ENCODE results near the gene SIM1.

Gene SIM1

GRCh38 chr6:100464903-100465700, at the start of gene SIM1:
Gene SIM1 (minus strand): TSS chr6:100464921. CDS start chr6:100463468, 1,453 bp downstream.
- no peak for DNase-seq (ENCODE audit: low read depth)

DNA sequence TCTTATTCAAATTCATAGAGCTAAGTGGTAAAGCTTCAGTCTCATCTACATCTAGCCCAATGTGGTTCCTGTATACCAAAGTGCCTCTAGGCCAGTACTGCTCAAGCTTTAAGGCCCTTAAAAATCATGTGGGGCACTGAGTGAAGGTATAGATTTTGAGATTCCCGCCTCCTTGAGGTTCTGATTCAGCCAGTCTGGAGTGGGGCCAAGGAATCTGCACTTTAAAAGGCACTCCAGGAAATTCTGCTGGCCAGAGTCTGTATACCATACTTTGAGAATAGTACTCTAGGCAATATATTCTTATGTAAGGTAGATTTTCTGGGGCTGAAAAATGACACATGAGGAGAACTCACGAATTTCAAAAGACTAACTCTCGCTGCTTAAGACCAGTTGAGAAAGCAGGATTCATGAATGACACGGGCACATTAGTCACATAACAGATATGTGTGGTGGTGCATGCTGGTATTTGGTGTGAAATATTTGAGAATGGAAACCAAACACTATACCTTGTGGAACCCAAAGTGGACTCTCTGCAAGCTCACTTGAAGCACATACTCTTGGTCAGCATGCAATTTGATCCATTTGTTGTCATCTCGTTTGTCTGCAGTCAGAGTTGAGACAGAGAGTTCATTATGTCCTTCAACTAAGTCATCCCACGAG, 47.6 kb upstream of the SIM1 start:
- no peak for DNase-seq (ENCODE audit: low read depth)

- no peak for DNase-seq (ENCODE audit: low read depth)
These were observed 44.4 kb upstream of the SIM1 start for GRCh38 chr6:100509101-100509500.

DNA sequence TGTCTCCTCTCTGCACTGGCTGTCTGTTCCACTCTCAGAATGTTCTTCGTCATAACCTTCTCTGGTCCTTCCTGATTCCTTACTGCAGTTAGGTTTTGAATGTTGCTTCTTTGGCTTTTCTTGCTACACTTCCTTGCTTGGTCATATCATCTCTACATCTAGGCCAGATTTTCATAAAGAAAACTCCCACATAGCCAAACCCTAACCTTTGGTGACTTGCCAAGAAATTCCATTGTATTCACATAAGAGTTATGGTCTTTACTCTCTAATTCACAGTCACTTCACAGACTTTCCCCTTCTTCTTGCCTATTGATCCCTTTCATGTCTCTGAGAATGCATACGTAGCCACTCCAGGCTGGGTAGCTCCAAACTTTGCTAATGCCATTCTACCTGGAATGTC, 41.9 kb upstream of the SIM1 start:
- no peak for DNase-seq (ENCODE audit: low read depth)

DNA sequence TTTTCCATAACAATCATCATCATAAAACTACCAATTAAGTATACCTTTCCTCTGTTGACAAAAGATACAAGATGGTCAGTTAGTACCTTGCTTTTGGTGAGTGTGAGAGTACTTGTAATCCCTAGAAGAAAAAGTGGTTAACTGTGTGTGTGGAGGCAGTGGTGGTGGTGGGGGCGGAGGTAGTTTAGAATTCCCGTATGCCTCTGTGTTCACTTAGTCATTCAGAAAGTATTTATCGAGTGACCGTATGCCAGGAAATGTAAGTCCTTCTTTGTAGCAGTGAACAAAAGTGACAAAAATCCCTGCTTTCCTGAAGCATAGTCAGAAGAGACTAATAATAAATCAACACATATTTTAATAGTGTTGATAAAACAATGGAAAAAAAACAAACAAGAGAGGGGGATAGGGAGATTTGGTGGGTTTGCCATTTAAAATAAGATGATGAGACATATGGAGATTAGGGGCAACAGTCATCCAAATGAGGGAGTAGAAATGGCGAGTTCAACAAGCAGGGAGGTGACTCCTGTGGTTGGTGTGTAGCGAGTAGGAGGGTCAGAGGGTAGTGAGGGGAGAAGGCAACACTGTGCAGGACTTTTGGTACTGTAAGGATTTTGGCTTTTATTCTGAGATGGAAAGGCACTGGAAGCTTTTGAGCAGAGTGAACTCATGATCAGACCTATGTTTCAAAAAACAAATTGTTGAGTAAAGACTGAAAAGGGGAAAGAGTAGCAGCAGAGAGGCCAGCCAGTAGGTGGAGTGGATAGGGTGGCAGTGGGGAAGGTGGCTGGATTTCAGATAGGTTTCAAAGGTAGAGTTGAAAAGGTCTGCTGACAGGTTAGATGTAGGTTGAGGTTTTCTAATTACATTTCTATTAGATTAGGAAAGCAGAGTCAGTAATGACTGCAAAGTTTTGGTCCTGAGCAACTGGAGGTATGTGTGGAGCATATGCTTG, 40.3 kb upstream of the SIM1 start:
- no peak for DNase-seq (ENCODE audit: low read depth)

GRCh38 chr6:100503043-100503705, 38.5 kb upstream of the SIM1 start:
- no peak for DNase-seq (ENCODE audit: low read depth)

DNA sequence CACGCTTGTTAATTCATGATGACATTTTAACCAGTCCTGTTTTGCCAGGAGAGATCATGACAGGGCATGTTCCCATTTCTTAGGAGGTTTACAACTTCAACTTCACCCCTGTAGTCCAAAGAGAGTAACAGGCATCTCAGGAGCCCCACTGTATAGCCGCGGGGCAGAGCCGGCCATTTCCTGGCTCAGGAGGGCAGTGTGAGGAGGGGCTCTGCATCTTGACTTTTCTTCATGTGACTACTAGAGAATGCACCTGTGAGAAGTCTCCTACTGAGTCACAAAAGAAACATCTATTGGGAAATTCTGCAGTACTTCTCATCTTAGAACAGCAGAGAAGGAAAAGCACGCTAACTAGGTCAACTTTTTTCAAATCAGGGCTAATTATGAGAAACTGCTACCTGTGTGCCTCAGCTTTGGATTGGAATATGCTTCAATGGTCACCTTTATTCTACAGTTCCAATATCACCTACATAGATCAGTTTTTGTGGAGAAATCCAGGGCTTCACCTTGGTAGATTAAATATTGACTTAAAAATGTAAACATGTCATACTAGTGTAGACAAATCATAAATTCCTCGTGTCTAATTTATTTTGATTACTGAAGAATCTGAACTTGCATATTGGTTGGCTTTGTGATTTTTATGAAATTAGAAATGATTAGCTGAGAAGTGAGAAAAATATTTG, 28.6 kb upstream of the SIM1 start:
- DNase-seq (ENCODE audit: low read depth): no peak

DNA sequence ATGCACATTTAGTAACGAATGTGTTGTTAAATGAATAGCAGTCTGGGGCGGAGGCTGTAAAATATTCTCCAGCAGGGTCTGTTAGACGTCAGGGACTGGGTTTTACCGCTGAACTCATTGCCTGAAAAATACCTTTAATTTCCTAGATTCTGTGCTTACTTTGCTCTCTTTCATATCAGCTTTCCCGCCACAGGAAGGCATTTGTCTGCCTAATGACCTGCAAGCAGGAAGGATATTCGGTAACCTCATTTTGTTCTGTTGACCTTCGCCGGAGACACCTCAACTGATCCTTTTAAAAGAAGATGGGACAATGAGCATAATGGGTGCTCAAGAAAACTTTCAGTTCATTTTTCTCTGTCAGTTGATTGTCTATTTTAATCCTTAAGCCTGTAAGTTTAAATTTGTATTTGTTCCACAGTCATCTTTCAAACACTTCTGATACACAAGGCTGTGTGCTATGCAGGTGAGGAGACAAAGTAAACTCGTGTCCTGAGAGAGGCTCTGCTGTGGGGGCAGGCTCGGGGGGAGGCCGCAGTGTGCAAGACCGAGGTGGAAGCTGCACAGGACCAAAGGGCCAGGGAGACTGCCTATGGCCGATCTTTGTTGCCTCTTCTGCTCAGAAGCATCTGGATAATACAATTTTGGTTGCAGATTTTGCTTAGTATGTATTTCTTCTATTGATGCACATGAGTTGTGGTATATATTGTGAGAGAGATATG, 27.4 kb upstream of the SIM1 start:
- no peak for DNase-seq (ENCODE audit: low read depth)

DNA sequence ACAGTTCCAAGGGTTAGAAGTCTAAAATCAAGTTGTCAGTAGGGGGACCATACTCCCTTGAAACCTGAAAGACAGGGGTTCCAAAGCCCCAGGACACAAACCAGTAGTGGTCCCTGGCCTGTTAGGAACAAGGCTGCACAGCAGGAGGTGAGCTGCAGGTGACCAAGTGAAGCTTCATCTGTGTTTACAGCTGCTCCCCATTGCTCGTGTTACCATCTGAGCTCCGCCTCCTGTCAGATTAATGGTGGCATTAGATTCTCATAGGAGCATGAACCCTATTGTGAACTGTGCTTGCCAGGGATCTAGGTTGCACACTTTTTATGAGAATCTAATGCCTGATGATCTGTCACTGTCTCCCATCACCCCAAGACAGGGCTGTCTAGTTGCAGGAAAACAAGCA, 25.3 kb upstream of the SIM1 start:
- no peak for DNase-seq (ENCODE audit: low read depth)

GRCh38 chr6:100488244-100488643, 23.5 kb upstream of the SIM1 start:
- no peak for DNase-seq (ENCODE audit: low read depth)

GRCh38 chr6:100487638-100488037, 22.9 kb upstream of the SIM1 start:
- DNase-seq (ENCODE audit: low read depth): no peak

DNA sequence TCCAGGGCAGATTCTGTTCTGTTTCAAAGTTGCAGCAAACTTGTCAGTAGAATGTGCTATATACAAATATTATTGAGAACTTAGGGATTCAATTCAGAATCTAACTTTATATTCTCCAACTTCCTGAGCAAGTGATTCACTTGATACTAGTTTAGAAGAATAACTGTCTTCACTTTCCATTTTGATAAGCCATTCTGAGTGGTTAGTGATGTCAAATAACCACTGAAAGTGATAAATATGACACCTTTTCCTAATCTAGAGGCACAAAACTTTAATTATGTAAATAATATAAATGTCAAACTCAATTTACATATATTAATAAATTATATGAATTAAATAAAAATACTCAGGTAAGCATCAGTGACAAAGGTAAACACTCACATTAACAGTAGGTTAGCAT, 20.5 kb upstream of the SIM1 start:
- no peak for DNase-seq (ENCODE audit: low read depth)

DNA sequence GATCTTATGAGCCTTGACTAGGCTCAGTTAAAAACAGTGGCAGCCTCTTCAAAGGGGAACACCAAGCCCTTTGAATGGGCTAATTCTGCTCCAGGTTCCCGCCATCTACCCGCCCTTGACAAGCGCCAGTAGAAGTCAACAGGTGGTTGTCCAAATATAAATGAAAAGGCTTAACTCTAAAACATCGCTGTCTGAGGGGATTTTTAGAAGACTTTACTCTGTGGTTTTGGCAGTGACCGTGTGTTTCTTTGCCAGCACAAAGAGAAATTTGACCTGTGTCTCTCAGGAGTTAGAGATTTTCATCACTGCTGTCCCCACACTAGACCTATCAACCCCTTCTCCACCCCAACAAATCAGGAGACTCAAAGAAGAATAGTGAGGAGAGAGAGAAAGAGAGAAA, 19.8 kb upstream of the SIM1 start:
- no peak for DNase-seq (ENCODE audit: low read depth)

DNA sequence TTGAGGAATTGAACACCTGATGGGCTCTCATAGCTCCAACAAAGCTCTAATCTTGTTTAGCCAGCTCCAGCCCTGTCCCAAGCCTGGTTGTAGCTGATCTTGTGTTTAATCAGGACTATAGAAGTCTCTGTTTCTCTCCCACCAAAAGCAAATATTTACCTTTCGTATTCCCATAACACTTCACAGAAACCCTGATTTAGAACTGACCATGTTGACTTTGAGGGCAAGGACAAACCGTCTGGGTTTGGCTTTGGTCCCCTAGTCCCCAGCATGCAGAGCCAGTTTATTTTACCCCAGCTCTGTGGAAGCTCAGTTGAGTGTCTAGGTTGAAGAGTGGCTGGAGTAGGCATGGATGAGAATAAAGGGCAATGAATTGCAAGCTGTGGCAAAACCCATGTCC, 18.0 kb upstream of the SIM1 start:
- DNase-seq (ENCODE audit: low read depth): no peak

DNA sequence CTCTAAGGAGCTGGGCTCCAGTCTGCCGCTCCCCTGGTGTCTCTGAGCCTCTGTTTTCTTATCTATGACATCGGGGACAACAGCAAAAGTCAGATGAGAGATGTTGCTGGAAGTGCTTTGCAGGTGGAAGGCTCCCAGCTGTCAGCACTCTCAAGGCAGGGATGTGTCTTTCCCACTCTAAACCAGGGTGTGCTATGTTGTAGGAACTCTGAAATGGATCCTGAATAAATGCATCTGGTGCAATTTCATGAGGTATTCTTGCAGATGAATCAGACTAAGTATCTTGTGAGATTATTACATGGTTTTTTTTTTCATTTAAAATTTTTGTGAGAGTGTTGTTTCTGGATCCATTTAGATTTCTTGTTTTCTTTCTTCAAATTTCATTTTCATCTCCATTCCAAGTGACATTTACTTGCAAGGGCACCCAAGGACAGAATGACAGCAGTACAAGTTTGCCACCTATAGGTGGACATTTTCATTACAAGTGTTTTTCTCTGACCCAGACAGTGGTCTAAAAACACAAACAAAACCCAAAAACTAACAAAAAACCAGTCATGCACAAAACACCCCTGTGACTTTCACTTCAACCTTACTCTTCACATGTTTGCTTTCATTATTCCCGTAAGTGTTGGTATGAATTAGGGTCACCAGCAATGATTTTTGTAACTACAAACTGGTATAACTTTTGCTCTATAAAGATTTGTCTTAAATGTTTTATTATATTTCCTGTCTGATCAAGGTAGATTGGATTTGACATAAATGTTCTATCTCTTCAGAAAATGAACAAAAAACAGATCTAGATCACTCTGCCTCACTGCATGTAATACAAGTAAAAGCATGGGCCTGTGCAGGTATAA, 14.7 kb upstream of the SIM1 start:
- no peak for DNase-seq (ENCODE audit: low read depth)

DNA sequence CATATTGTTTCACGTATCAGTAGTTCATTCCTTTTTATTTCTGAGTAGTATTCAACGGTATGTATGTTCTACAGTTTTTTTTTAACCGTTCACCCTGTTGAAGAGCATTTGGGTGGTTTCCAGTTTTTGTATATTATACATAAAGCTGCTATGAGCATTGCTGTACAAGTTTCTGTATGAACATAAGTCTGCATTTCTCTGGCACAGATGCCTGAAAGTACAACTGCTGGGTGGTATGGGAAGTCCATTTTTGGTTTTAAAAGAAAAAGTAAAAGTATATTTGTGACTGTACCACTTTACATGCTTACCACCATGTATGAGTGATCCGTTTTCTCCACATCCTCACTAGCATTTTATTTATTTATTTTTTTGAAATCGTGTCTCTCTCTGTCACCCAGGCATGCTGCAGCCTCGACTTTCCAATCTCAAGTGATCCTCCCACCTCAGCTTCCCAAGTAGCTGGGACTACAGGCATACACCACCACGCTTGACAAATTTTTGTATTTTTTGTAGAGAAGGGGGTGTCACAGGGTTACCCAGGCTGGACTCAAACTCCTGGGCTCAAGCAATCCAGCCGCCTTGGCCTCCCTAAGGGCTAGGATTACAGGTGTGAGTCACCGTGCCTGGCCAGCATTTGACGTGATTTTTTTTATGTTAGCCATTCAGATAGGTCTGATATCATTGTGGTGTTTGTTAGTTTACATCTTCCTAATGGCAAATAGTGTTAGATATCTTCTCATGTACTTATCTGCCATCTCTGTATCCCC, 11.0 kb upstream of the SIM1 start:
- no peak for DNase-seq (ENCODE audit: low read depth)

DNA sequence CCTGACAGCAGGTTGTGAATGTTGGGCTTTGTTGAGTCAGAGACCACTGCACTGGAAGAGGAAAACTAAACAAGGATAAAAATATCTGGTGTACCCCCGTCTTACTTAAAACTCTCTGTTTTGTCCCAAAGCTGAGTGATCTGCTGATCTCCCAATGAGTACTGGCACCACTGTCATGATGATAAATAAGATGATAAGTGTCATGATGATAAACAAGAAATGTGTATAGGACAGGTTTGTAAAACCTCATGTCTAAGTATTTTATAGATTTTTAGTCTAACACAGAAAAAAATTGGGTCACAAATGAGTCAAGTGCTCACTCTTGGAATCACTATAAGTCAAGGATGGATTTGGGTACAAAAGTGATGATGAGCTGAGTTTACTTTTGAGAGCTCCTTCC, 8.5 kb upstream of the SIM1 start:
- DNase-seq (ENCODE audit: low read depth): no peak

DNA sequence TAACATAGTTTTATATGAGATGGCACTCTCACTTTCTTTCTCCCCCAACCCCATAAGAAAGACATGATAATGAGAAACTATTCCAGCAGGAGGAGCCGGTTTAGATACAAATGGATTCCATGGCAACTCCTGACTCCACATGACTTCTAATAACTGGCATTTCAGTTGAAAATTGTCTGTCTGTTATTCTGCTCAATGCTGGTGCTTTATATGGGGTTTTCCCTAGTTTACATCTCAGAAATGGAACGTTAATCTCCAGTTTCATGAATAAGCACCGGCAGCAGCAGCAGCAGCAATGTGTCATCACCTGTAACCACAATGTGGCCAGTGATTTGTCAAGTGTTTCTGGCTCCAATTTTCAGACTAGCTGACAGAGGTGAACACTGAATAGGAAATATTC, 8.0 kb upstream of the SIM1 start:
- no peak for DNase-seq (ENCODE audit: low read depth)

All from activated T-cell treated with anti-CD3 and anti-CD28 coated beads for 24 hours (primary cell).